Natural killer cell treated with Interleukin-12 subunit alpha and Interleukin-12 subunit beta and Interleukin-15 and Interleukin-18, amount 100 ng/mL, for 72 hours (primary cell): ENCODE data around the gene METTL24. TPM values are rescaled to one million over a fixed set of nuclear protein-coding genes. Genes with fewer than 3 reads are reported as not detected.

ENCODE experiments used
- ATAC-seq, 2 donors: fragments of 150-1000 bp; cut with Tn5 transposase in 1 of 2; sonication (Bioruptor Pico), chemical (Tn5 transposase) in 1 of 2; 2 replicates each; pipeline ENCODE4 v1.10.0; 2021
- DNase-seq: peaks from one replicate; pipeline ENCODE4 v3.0.0; 2022; ENCODE audit warnings: low spot score
- H3K27ac Mint-ChIP-seq, 2 donors: 1 replicate in 1 of 2; 2 replicates in 1 of 2; pipeline ENCODE4 v1.8.0; 2022; ENCODE audit warnings: mixed read lengths in 2 of 2, mild to moderate bottlenecking in 1 of 2, moderate library complexity in 1 of 2
- H3K27me3 Mint-ChIP-seq, 2 donors: 1 replicate in 1 of 2; 2 replicates in 1 of 2; pipeline ENCODE4 v1.8.0; 2022; ENCODE audit warnings: mixed read lengths in 2 of 2
- H3K36me3 Mint-ChIP-seq: one replicate; pipeline ENCODE4 v1.8.0; 2022; ENCODE audit warnings: mixed read lengths
- H3K4me1 Mint-ChIP-seq, 2 donors: 1 replicate in 1 of 2; 2 replicates in 1 of 2; pipeline ENCODE4 v1.8.0; 2022; ENCODE audit warnings: low read depth in 2 of 2, mixed read lengths in 2 of 2, mild to moderate bottlenecking in 1 of 2
- H3K4me3 Mint-ChIP-seq: one replicate; pipeline ENCODE4 v1.8.0; 2022; ENCODE audit warnings: mixed read lengths
- H3K9me3 Mint-ChIP-seq: 2 replicates; pipeline ENCODE4 v1.8.0; 2022; ENCODE audit warnings: mixed read lengths
- total RNA-seq, 2 donors: library from RNA; stranded (reverse); gene quantifications; one replicate each; pipeline ENCODE4 v1.2.3, GENCODE V29; 2022

METTL24 gene
- total RNA-seq, 2 donors from 2014 or later = not detected

GRCh38 chr6:110338820-110339470, 19.2 kb downstream of the METTL24 start:
- ATAC-seq = no peak
- no peak for DNase-seq
- Mint-ChIP-seq H3K36me3 (no peaks in the 10 kb centered on the region), H3K27ac (no peak overlapping the region), H3K9me3 (no peaks in the 10 kb centered on the region), H3K4me3 (no peak overlapping the region), H3K27me3 (peaks cover 5 to 6% of the 10 kb centered on the region in 2 donors), H3K4me1 (peaks cover 0 to 3% of the 10 kb centered on the region in 2 donors)

DNA sequence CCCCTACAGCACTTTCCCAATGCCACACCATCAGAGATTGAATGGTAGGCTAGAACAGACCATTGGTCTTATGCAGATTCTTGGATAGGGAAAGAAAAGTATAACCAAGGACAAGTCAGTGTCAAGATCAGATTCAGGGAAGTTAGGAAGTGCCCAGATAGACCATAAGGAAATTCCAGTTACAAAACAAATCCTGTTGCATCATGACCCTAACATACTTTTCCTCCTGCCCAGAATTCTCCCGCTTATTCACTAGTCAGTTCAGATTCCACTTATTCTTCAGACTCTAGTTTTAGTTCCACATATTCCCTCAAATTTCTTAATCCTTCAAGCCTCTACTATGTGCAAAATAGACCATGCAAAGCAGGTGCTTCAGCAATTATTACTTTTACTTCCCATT, 20.7 kb downstream of the METTL24 start:
- Mint-ChIP-seq H3K27me3 (peaks cover 5 to 6% of the 10 kb centered on the region in 2 donors), H3K27ac (no peak overlapping the region), H3K4me3 (no peak overlapping the region), H3K4me1 (peaks cover 0 to 3% of the 10 kb centered on the region in 2 donors), H3K9me3 (no peaks in the 10 kb centered on the region), H3K36me3 (no peaks in the 10 kb centered on the region)
- ATAC-seq = no peak
- no peak for DNase-seq

DNA sequence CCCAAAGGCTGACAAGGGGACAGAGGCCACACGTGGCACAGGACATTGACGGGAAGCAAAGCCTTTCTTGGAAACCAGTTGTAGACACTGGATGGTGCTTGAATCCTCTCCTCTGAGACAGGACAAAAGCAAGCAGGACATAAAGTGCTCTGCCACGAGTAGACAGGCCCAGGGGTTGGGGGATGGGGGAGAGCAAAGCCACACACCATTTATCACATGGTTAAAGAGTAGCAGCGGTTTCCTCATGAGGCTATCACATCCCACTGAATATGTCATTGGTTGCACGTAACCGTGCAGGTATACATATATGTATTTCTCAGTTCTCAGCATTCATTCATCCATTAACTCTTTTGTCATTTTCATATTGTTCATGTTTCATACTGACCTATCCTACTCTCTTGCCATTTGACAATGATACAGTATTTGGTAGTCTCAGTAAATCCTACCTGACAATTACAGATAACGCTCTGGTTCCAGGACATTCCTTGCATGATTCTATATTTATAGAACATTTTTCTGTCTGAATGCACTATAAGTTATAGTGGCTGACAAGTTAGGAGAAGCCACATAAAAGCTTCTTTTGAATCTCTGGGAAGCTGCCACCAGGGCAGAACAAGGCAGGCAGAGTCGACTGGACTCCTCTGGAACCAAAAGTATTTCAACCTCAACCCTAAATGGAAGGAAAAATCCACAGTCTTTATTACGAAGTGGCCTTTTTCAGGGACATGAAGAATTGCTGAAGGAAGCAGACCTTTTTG, 23.5 kb downstream of the METTL24 start:
- DNase-seq (no peak), ATAC-seq (no peak)
- H3K36me3 Mint-ChIP-seq = no peaks in the 10 kb centered on the region
- no peaks in the 10 kb centered on the region for H3K9me3 Mint-ChIP-seq
- no peak overlapping the region for H3K4me3 Mint-ChIP-seq
- H3K27ac Mint-ChIP-seq = no peak overlapping the region
- peaks cover 0 to 3% of the 10 kb centered on the region in 2 donors for H3K4me1 Mint-ChIP-seq
- peaks cover 5 to 6% of the 10 kb centered on the region in 2 donors for H3K27me3 Mint-ChIP-seq

DNA sequence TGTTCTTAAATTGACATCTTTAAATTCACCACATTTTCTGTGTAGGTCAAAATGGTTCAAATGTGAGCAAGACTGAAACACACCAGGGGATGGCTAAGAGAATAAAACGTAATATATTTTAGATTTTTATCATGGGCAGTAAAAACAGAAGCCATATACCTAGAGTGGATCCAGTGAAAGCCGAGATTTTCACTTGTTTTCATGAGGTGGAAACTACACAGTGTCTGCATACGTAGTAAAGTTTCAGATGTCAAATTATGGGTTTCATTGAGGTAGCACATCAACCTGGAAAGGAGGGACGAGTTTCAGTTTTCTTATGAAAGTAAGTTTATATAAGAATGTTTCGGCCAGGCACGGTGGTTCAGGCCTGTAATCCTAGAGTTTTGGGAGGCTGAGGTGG, 25.9 kb downstream of the METTL24 start:
- Mint-ChIP-seq H3K4me3 (no peak overlapping the region), H3K9me3 (no peaks in the 10 kb centered on the region), H3K27ac (no peak overlapping the region), H3K36me3 (no peaks in the 10 kb centered on the region), H3K27me3 (peaks cover 2 to 6% of the 10 kb centered on the region in 2 donors), H3K4me1 (peaks cover 0 to 3% of the 10 kb centered on the region in 2 donors)
- ATAC-seq = no peak
- DNase-seq = no peak

- DNase-seq = no peak
- no peak overlapping the region for H3K4me3 Mint-ChIP-seq
- no peaks in the 10 kb centered on the region for H3K36me3 Mint-ChIP-seq
- H3K9me3 Mint-ChIP-seq = no peaks in the 10 kb centered on the region
- no peak overlapping the region for H3K27ac Mint-ChIP-seq
- H3K27me3 Mint-ChIP-seq = peaks cover 0 to 2% of the 10 kb centered on the region in 2 donors
- ATAC-seq = no peak
- peaks cover 0 to 3% of the 10 kb centered on the region in 2 donors for H3K4me1 Mint-ChIP-seq
These were observed 26.3 kb downstream of the METTL24 start for GRCh38 chr6:110331816-110332215.

GRCh38 chr6:110331390-110331789, 26.8 kb downstream of the METTL24 start:
- no peak overlapping the region for H3K4me3 Mint-ChIP-seq
- no peaks in the 10 kb centered on the region for H3K27me3 Mint-ChIP-seq
- ATAC-seq (no peak), DNase-seq (no peak)
- H3K36me3 Mint-ChIP-seq = no peaks in the 10 kb centered on the region
- peak overlapping the region in 1 of 2 donors; percentile 0 for H3K27ac Mint-ChIP-seq
- H3K4me1 Mint-ChIP-seq = peaks cover 0 to 3% of the 10 kb centered on the region in 2 donors
- no peaks in the 10 kb centered on the region for H3K9me3 Mint-ChIP-seq

GRCh38 chr6:110329714-110330436, 28.3 kb downstream of the METTL24 start:
- H3K27ac Mint-ChIP-seq = no peak overlapping the region
- DNase-seq (no peak), ATAC-seq (no peak)
- H3K27me3 Mint-ChIP-seq = no peaks in the 10 kb centered on the region
- no peaks in the 10 kb centered on the region for H3K36me3 Mint-ChIP-seq
- H3K9me3 Mint-ChIP-seq = no peaks in the 10 kb centered on the region
- H3K4me3 Mint-ChIP-seq = no peak overlapping the region
- peaks cover 0 to 3% of the 10 kb centered on the region in 2 donors for H3K4me1 Mint-ChIP-seq

DNA sequence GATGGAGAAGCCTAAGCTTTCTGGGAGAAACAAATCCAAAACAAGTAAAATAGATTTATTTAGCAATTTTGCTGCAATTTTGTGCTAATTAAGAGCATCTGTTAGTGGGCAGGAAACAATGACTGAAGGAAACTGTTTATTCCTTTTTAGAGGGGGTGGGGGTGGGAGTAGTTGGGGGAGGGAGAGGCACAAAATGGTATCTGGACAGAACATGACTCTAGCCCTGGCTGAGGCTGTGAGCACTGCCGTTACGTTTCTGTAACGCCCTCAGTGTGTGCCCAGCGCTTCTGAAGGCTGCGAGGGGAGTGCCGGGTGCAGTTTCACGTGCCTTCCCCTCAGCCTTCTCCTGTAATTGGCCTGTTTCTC, 28.8 kb downstream of the METTL24 start:
- DNase-seq = no peak
- Mint-ChIP-seq H3K36me3 (no peaks in the 10 kb centered on the region), H3K27me3 (no peaks in the 10 kb centered on the region), H3K4me3 (no peak overlapping the region), H3K4me1 (peaks cover 0 to 3% of the 10 kb centered on the region in 2 donors), H3K9me3 (no peaks in the 10 kb centered on the region), H3K27ac (no peak overlapping the region)
- ATAC-seq = no peak

DNA sequence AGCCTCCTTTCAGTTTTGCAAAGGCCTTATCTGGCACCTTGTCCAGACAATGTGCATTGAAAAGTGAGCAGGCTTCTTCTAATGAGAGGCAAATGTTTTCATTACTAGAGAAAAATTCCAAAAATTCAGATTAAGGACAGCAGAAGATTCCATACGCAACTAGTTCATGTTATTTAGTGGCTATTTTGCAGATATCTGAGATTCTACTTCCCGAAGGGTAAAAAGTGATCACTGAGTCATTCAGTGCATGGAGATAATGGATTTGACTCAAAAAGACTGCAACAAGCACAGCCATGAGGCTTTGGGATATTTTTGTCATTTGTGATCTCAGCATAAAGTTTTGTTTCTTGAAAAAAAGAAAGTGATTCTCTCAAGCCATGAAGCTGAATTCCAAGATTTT, 29.9 kb downstream of the METTL24 start:
- H3K4me1 Mint-ChIP-seq = no peaks in the 10 kb centered on the region
- no peaks in the 10 kb centered on the region for H3K27me3 Mint-ChIP-seq
- DNase-seq (no peak), ATAC-seq (no peak)
- no peaks in the 10 kb centered on the region for H3K9me3 Mint-ChIP-seq
- no peak overlapping the region for H3K27ac Mint-ChIP-seq
- H3K4me3 Mint-ChIP-seq = no peak overlapping the region
- no peaks in the 10 kb centered on the region for H3K36me3 Mint-ChIP-seq

DNA sequence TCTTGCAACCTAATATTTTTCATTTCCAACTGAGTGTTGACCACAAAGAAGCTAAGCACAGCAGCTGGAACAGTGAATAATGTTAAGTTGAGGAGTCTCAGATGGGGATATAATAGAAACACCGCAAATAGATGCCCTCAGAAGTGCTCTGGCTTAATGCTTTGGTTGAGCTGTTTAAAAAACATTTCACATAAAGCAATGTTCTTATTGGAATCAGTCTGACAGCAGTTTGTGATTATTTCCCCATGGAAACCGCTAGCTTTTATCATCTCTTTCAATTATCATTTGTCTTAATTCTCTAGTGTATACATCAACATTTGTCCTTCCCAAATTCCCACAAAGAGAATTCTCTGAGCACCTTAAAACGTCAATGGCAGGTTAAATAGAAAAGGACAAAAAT, 30.8 kb downstream of the METTL24 start:
- H3K36me3 Mint-ChIP-seq = no peaks in the 10 kb centered on the region
- ATAC-seq (no peak), DNase-seq (no peak)
- no peak overlapping the region for H3K4me3 Mint-ChIP-seq
- no peaks in the 10 kb centered on the region for H3K4me1 Mint-ChIP-seq
- H3K9me3 Mint-ChIP-seq = no peaks in the 10 kb centered on the region
- no peaks in the 10 kb centered on the region for H3K27me3 Mint-ChIP-seq
- H3K27ac Mint-ChIP-seq = no peak overlapping the region

- H3K27ac Mint-ChIP-seq = no peak overlapping the region
- H3K9me3 Mint-ChIP-seq = no peaks in the 10 kb centered on the region
- H3K27me3 Mint-ChIP-seq = no peaks in the 10 kb centered on the region
- no peaks in the 10 kb centered on the region for H3K36me3 Mint-ChIP-seq
- no peak for DNase-seq
- no peak overlapping the region for H3K4me3 Mint-ChIP-seq
- ATAC-seq = no peak
- no peaks in the 10 kb centered on the region for H3K4me1 Mint-ChIP-seq
These were observed 31.5 kb downstream of the METTL24 start for GRCh38 chr6:110326609-110327008.

DNA sequence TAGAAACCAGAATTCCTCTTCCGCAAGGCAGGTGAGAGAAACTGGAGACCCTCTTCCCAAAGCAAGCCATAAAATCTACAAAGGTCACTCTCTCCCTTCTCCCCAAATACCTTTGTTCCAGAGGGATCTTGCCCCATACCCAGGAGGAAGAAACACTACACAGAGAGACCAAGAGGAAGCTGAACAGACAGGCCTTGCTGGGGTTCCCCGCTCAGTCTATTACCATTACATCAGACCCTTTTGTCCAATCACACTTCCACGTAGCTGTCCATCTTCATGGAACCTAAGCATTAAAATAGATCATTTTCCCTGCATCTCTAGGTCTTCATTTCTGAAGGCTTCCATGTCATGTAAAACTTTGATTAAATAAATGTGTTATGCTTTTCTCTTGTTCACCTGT, 32.1 kb downstream of the METTL24 start:
- H3K4me3 Mint-ChIP-seq = no peak overlapping the region
- DNase-seq = no peak
- no peak for ATAC-seq
- H3K36me3 Mint-ChIP-seq = no peaks in the 10 kb centered on the region
- H3K27ac Mint-ChIP-seq = no peak overlapping the region
- H3K27me3 Mint-ChIP-seq = no peaks in the 10 kb centered on the region
- H3K9me3 Mint-ChIP-seq = no peaks in the 10 kb centered on the region
- no peaks in the 10 kb centered on the region for H3K4me1 Mint-ChIP-seq

GRCh38 chr6:110325197-110325596, 33.0 kb downstream of the METTL24 start:
- H3K4me1 Mint-ChIP-seq = no peaks in the 10 kb centered on the region
- no peak for DNase-seq
- no peaks in the 10 kb centered on the region for H3K27me3 Mint-ChIP-seq
- H3K27ac Mint-ChIP-seq = no peak overlapping the region
- ATAC-seq = no peak
- H3K9me3 Mint-ChIP-seq = no peaks in the 10 kb centered on the region
- no peaks in the 10 kb centered on the region for H3K36me3 Mint-ChIP-seq
- H3K4me3 Mint-ChIP-seq = no peak overlapping the region

GRCh38 chr6:110324548-110324947, 33.6 kb downstream of the METTL24 start:
- no peak overlapping the region for H3K27ac Mint-ChIP-seq
- no peak for DNase-seq

More at GRCh38 chr6:110324548-110324947, 33.6 kb downstream of the METTL24 start:
- Mint-ChIP-seq H3K9me3 (no peaks in the 10 kb centered on the region), H3K4me1 (no peaks in the 10 kb centered on the region), H3K4me3 (no peak overlapping the region), H3K27me3 (no peaks in the 10 kb centered on the region), H3K36me3 (no peaks in the 10 kb centered on the region)
- ATAC-seq = no peak
